Esophagus muscularis mucosa (tissue), 2 donors: Measurements from ENCODE around the gene HMGA1.

Experiments
- POLR2A ChIP-seq: fragments of 450-650 bp; IDR thresholded peaks from one replicate; pipeline ENCODE4 v1.6.1; 2017; ENCODE audit warnings: antibody characterized with exemption, moderate library complexity, mild to moderate bottlenecking, low read depth
- POLR2AphosphoS5 ChIP-seq, 2 donors: sonication (generic); formaldehyde crosslinking; IDR thresholded peaks; one replicate each; pipeline ENCODE4 v1.6.1; 2017; ENCODE audit warnings: antibody characterized with exemption in 2 of 2

DNA sequence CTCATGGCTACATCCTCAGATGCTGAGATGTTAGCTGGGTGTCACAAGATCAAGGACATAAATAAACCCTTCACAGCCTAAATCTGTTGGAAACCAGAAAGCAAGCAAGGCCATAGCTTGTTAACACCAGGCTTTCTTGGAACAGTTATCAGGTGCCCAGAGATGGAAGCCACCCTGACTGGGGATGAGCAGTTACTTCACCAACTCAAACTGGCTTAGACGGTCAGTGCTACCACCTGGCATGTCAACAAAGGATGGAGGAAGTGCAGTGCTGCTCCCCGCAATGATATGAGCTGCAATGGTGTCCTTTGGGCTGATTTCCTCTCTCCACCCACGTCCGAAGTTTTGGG lies 41.1 kb downstream of the HMGA1 start:
- TF ChIP-seq POLR2AphosphoS5 (IDR thresholded peaks at IDR 0.05), result no peak
- TF ChIP-seq POLR2A, result no peak
